GM12892 (cell line): ENCODE results near the gene MTFR1L.

Experiments used
- POLR2AphosphoS5 ChIP-seq: IDR thresholded peaks from 2 replicates; pipeline ENCODE4 v1.6.1; 2011; ENCODE audit warnings: low read depth, low read length, control low read depth
- TAF1 ChIP-seq: IDR thresholded peaks from 2 replicates; pipeline ENCODE4 v1.6.1; 2011; ENCODE audit warnings: low read depth, mild to moderate bottlenecking, control low read depth, low read length, borderline replicate concordance

DNA sequence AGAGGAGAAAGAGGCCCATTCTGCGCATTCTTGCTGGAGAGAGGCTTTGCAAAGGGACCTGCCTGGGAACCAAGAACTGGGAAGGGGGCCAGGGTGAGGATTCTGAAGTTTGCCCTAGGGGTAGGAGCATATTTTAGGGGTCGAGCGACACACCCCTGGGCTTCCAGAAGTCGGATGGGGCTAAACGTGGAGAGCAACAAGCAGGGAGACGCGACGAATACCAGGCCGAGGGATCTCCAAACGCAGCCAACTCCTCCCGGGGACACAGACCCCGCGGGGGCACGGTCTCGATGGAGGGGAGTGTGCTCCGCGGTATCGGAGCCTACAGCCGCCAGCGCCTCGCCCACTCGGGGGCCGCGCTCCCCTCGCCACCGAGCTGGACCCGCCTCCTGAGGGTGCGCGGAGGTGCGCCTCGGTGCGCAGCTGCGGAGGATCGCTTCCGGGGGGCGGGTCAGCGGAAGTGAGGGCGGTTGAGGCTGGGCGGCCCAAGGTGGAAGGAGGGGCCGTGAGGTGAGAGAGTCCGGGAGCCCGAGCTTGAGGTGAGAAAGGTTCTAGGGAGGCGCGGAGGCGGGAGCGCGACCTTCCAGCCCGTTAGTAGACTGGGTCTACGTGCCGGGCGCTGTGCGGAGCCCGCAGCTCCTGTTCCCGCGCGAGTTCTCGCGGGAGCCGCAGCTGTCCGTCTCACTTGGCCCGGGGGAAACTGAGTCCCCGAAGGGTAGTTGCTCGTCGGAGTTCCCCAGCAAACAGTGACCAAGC, at the start of gene MTFR1L:
- TF ChIP-seq POLR2AphosphoS5 (peak; percentile 76), TAF1 (0 out of 2 replicates have a peak, but pooled peaks have one; percentile 41)
